Motor neuron (in vitro differentiated cells): ENCODE measurements around the gene CCDC88C. TPM values are rescaled to one million over a fixed set of nuclear protein-coding genes. Genes with fewer than 3 reads are reported as not detected.

Experiments
- ATAC-seq, 8 experiments: fragments of 200-7000 bp; cut with Tn5 transposase; replicated peaks in 6 of 8; 2 replicates each; pipeline ENCODE4 v1.8.0; 2021; ENCODE audit warnings: mild to moderate bottlenecking in 8 of 8, moderate library complexity in 8 of 8
- H3K27ac ChIP-seq, 2 donors: fragments of 250-450 bp; sonication (Bioruptor Pico); 2 replicates each; pipeline ENCODE4 v1.9.0; 2021; ENCODE audit warnings: antibody characterized with exemption in 2 of 2, mild to moderate bottlenecking in 2 of 2, moderate library complexity in 1 of 2
- H3K4me1 ChIP-seq, 2 donors: fragments of 250-450 bp; sonication (Bioruptor Pico); replicated peaks in 1 of 2; 2 replicates each; pipeline ENCODE4 v1.6.1; 2021; ENCODE audit warnings: antibody characterized with exemption in 2 of 2, mild to moderate bottlenecking in 2 of 2, moderate library complexity in 1 of 2
- H3K4me3 ChIP-seq, 5 donors: fragments of 250-450 bp; sonication (Bioruptor Pico); 2 replicates each; pipeline ENCODE4 v1.9.0; 2021; ENCODE audit warnings: antibody characterized with exemption in 5 of 5, mild to moderate bottlenecking in 5 of 5, moderate library complexity in 4 of 5
- WGBS, 10 experiments: fragments of 450-650 bp; shearing (Covaris generic); methylation state at CpG; one replicate each; pipeline ENCODE4 v1.0.0; 2022; 5-methylcytosine and 5-hydroxymethylcytosine counted together
- in situ Hi-C, 9 experiments: fragments of 400-800 bp; cut with MboI; loops; one replicate each; pipeline ENCODE4 v1.15.0; 2021; ENCODE audit warnings: low sequenced_read_pairs in 9 of 9, low pct_unique_long_range_greater_than_20kb in 2 of 9; ENCODE audit not compliant: unreplicated experiment in 9 of 9
- total RNA-seq, 8 experiments: library from RNA; unstranded; fragments of 300-600 nt; gene quantifications; 2 replicates each; pipeline versions ENCODE4 v1.2.3 to v1.2.4, GENCODE V29; 2022

CCDC88C gene
- total RNA-seq, 8 experiments from 2014 or later: 2.6 to 25.2 (median 10.5) TPM

GRCh38 chr14:91284146-91284790 lies 133.4 kb downstream of the CCDC88C start:
- Histone ChIP-seq H3K27ac (no peak overlapping the region), H3K4me1 (peaks cover 3 to 13% of the 10 kb centered on the region in 2 donors), H3K4me3 (no peak overlapping the region)
- WGBS, 10 experiments: 3 to 96% (median 92%) methylated on average over 2 to 12 of the region's 13 CpGs; no CpG with 5 or more reads in 3 of the 10 experiments
- ATAC-seq: peak in 2 of 8 experiments; percentile 88 to 90
- in situ Hi-C loops: loop anchor here in 4 of 9 experiments (10.0 to 25.0 kb wide), 2 partner anchors 109 to 372 kb away; no protein-coding TSS in a partner anchor

- in situ Hi-C loops: loop anchor here in 4 of 9 experiments (10.0 to 25.0 kb wide), 2 partner anchors 109 to 371 kb away; no protein-coding TSS in a partner anchor
- peak in 1 of 8 experiments; percentile 15 for ATAC-seq
- Histone ChIP-seq H3K27ac (no peak overlapping the region), H3K4me3 (no peak overlapping the region), H3K4me1 (peaks cover 3 to 13% of the 10 kb centered on the region in 2 donors)
- WGBS, 10 experiments: 33 to 93% (median 88%) methylated on average over 1 to 3 of the region's 4 CpGs; no CpG with 5 or more reads in 3 of the 10 experiments
Measured at GRCh38 chr14:91283666-91284065, 134.0 kb downstream of the CCDC88C start.

GRCh38 chr14:91282954-91283645 lies 134.5 kb downstream of the CCDC88C start:
- in situ Hi-C loops: loop anchor here in 4 of 9 experiments (10.0 to 25.0 kb wide), 2 partner anchors 108 to 371 kb away; no protein-coding TSS in a partner anchor
- Histone ChIP-seq H3K4me1 (peaks cover 3 to 13% of the 10 kb centered on the region in 2 donors), H3K27ac (no peak overlapping the region), H3K4me3 (no peak overlapping the region)
- ATAC-seq: no peak
- WGBS, 10 experiments: 80 to 100% (median 100%) methylated on average over 1 to 6 of the region's 14 CpGs; no CpG with 5 or more reads in 6 of the 10 experiments

- peak in 1 of 8 experiments; percentile 32 for ATAC-seq
- Histone ChIP-seq H3K4me3 (no peak overlapping the region), H3K27ac (no peak overlapping the region), H3K4me1 (peaks cover 3 to 13% of the 10 kb centered on the region in 2 donors)
- in situ Hi-C loops: loop anchor here in 4 of 9 experiments (10.0 to 25.0 kb wide), 2 partner anchors 107 to 369 kb away; no protein-coding TSS in a partner anchor
- 61 to 100% (median 81%) methylated on average over 1 to 5 of the region's 9 CpGs; no CpG with 5 or more reads in 2 of the 10 experiments for WGBS, 10 experiments
Measured at GRCh38 chr14:91281346-91281745, 136.3 kb downstream of the CCDC88C start.

- 65 to 100% (median 100%) methylated on average over 1 to 4 of the region's 5 CpGs; no CpG with 5 or more reads in 1 of the 10 experiments for WGBS, 10 experiments
- H3K4me3 ChIP-seq: no peak overlapping the region
- ATAC-seq: no peak
- H3K27ac ChIP-seq: no peak overlapping the region
- in situ Hi-C loops: loop anchor here in 4 of 9 experiments (10.0 to 25.0 kb wide), 2 partner anchors 105 to 368 kb away; no protein-coding TSS in a partner anchor
- peaks cover 0 to 7% of the 10 kb centered on the region in 2 donors for H3K4me1 ChIP-seq
Measured at GRCh38 chr14:91280129-91280528, 137.5 kb downstream of the CCDC88C start.

- no peak for ATAC-seq
- Histone ChIP-seq H3K27ac (no peak overlapping the region), H3K4me3 (no peak overlapping the region), H3K4me1 (no peaks in the 10 kb centered on the region)
- in situ Hi-C loops: loop anchor here in 4 of 9 experiments (25.0 kb wide), 1 partner anchor 367 kb away; no protein-coding TSS in a partner anchor
- 32 to 100% (median 84%) methylated on average over 1 to 7 of the region's 10 CpGs; no CpG with 5 or more reads in 3 of the 10 experiments for WGBS, 10 experiments
Measured at GRCh38 chr14:91279354-91279753, 138.3 kb downstream of the CCDC88C start.

GRCh38 chr14:91278383-91278715 lies 139.3 kb downstream of the CCDC88C start:
- H3K4me1 ChIP-seq: no peaks in the 10 kb centered on the region
- no peak overlapping the region for H3K4me3 ChIP-seq
- no peak overlapping the region for H3K27ac ChIP-seq
- in situ Hi-C loops: loop anchor here in 4 of 9 experiments (25.0 kb wide), 1 partner anchor 366 kb away; no protein-coding TSS in a partner anchor
- no peak for ATAC-seq
- WGBS, 10 experiments: 86 to 100% (median 100%) methylated on average over 1 to 5 of the region's 5 CpGs; no CpG with 5 or more reads in 3 of the 10 experiments

- ATAC-seq: no peak
- WGBS, 10 experiments: 60 to 100% (median 87%) methylated on average over 1 to 12 of the region's 30 CpGs; no CpG with 5 or more reads in 2 of the 10 experiments
- no peaks in the 10 kb centered on the region for H3K4me1 ChIP-seq
- in situ Hi-C loops: loop anchor here in 4 of 9 experiments (25.0 kb wide), 1 partner anchor 365 kb away; no protein-coding TSS in a partner anchor
- H3K27ac ChIP-seq: no peak overlapping the region
- H3K4me3 ChIP-seq: no peak overlapping the region
Measured at GRCh38 chr14:91277546-91278382, 139.9 kb downstream of the CCDC88C start.

- H3K27ac ChIP-seq: no peak overlapping the region
- WGBS, 10 experiments: 67 to 100% (median 95%) methylated on average over 1 to 9 of the region's 9 CpGs; no CpG with 5 or more reads in 4 of the 10 experiments
- no peak overlapping the region for H3K4me3 ChIP-seq
- H3K4me1 ChIP-seq: no peaks in the 10 kb centered on the region
- ATAC-seq: no peak
- in situ Hi-C loops: loop anchor here in 4 of 9 experiments (25.0 kb wide), 1 partner anchor 362 kb away; no protein-coding TSS in a partner anchor
Measured at GRCh38 chr14:91274796-91275195, 142.8 kb downstream of the CCDC88C start.

- in situ Hi-C loops: no loop called here
- Histone ChIP-seq H3K27ac (no peak overlapping the region), H3K4me1 (no peaks in the 10 kb centered on the region), H3K4me3 (no peak overlapping the region)
- ATAC-seq: no peak
- 82 to 90% methylated on average over 2 to 3 of the region's 13 CpGs; no CpG with 5 or more reads in 8 of the 10 experiments for WGBS, 10 experiments
Measured at GRCh38 chr14:91273885-91274273, 143.7 kb downstream of the CCDC88C start.

GRCh38 chr14:91273273-91273884 lies 144.2 kb downstream of the CCDC88C start:
- WGBS, 10 experiments: 80% methylated on average over 1 of the region's 27 CpGs; no CpG with 5 or more reads in 9 of the 10 experiments
- no peak for ATAC-seq
- in situ Hi-C loops: no loop called here
- no peak overlapping the region for H3K27ac ChIP-seq
- no peak overlapping the region for H3K4me3 ChIP-seq
- H3K4me1 ChIP-seq: no peaks in the 10 kb centered on the region
